Measurements from ENCODE around the gene PKN1.

PKN1 gene

GRCh38 chr19:14407605-14408484 lies 25.3 kb upstream of the PKN1 start:
- no peak for DNase-seq

GRCh38 chr19:14408491-14409145 lies 24.5 kb upstream of the PKN1 start:
- no peak for DNase-seq

GRCh38 chr19:14409146-14410023 lies 23.7 kb upstream of the PKN1 start:
- DNase-seq: no peak

GRCh38 chr19:14410091-14411051 lies 22.7 kb upstream of the PKN1 start:
- DNase-seq: no peak

- no peak for DNase-seq
Measured at GRCh38 chr19:14411161-14411937, 21.8 kb upstream of the PKN1 start.

GRCh38 chr19:14411938-14412245 lies 21.2 kb upstream of the PKN1 start:
- DNase-seq: no peak

GRCh38 chr19:14412324-14412995 lies 20.6 kb upstream of the PKN1 start:
- no peak for DNase-seq

- no peak for DNase-seq
Measured at GRCh38 chr19:14412996-14413692, 20.0 kb upstream of the PKN1 start.

- DNase-seq: no peak
Measured at GRCh38 chr19:14413693-14414181, 19.4 kb upstream of the PKN1 start.

- DNase-seq: no peak
Measured at GRCh38 chr19:14414926-14415690, 18.0 kb upstream of the PKN1 start.

GRCh38 chr19:14416817-14417231 lies 16.3 kb upstream of the PKN1 start:
- no peak for DNase-seq

GRCh38 chr19:14418856-14419105 lies 14.3 kb upstream of the PKN1 start:
- DNase-seq: no peak

- DNase-seq: peak; percentile 98
Measured at GRCh38 chr19:14419106-14419813, 13.8 kb upstream of the PKN1 start, which contains the start of gene DDX39A. TSS of gene DDX39A (minus strand) at chr19:14419341. CDS start at chr19:14413220, 6,121 bp downstream.

GRCh38 chr19:14425696-14426138 lies 7.4 kb upstream of the PKN1 start:
- DNase-seq: no peak

- no peak for DNase-seq
Measured at GRCh38 chr19:14427461-14427860, 5.6 kb upstream of the PKN1 start.

- DNase-seq: no peak
Measured at GRCh38 chr19:14428882-14429416, 4.2 kb upstream of the PKN1 start.

- DNase-seq: no peak
Measured at GRCh38 chr19:14430712-14431111, 2.4 kb upstream of the PKN1 start.
